ENCODE data around the gene ARHGAP26. TPM values are rescaled to one million over a fixed set of nuclear protein-coding genes. Genes with fewer than 3 reads are reported as not detected.

ARHGAP26 gene
- polyA plus RNA-seq, 1 donor from 2014 or later, result 0.83 TPM

GRCh38 chr5:142763701-142764100, 6.5 kb upstream of the ARHGAP26 start:
- H3K9me2 ChIP-seq (ENCODE audit: insufficient read depth, low read length), result no peaks in the 10 kb centered on the region
- H3K9ac ChIP-seq (ENCODE audit: low read length), result no peak overlapping the region
- no peak overlapping the region for H3K4me2 ChIP-seq (ENCODE audit: low read length)
- no peak overlapping the region for H3K27ac ChIP-seq (ENCODE audit: low read length)
- H4K20me1 ChIP-seq (ENCODE audit: insufficient read depth), result no peaks in the 10 kb centered on the region
- no peaks in the 10 kb centered on the region for H3K9me3 ChIP-seq (ENCODE audit: low read length)
- H3F3A ChIP-seq (ENCODE audit: insufficient read depth, low read length, poor library complexity, severe bottlenecking), result no peaks in the 10 kb centered on the region
- no peaks in the 10 kb centered on the region for H3K79me2 ChIP-seq (replicated peaks; ENCODE audit: insufficient read depth, low read length)
- no peak for TF ChIP-seq TAF1 (IDR thresholded peaks at IDR 0.05; ENCODE audit: low read depth)
- TF ChIP-seq SMC3 (conservative IDR thresholded peaks at IDR 0.05; ENCODE audit: poor library complexity), result no peak
- no peak for TF ChIP-seq EP300 (conservative IDR thresholded peaks at IDR 0.05; ENCODE audit: poor library complexity, severe bottlenecking)
- no peak for TF ChIP-seq POLR2AphosphoS5 (IDR thresholded peaks at IDR 0.05)
- no peak for TF ChIP-seq MXI1 (conservative IDR thresholded peaks at IDR 0.05; ENCODE audit: poor library complexity, severe bottlenecking)
- TF ChIP-seq EZH2 (IDR thresholded peaks at IDR 0.05; ENCODE audit: borderline replicate concordance, insufficient read depth, low read length, poor library complexity, severe bottlenecking), result no peak
- no peak for TF ChIP-seq CTCF (IDR thresholded peaks at IDR 0.05; ENCODE audit: poor library complexity, severe bottlenecking)
- no peak for TF ChIP-seq RAD21 (conservative IDR thresholded peaks at IDR 0.05)
- no peak for TF ChIP-seq REST (IDR thresholded peaks at IDR 0.05; ENCODE audit: borderline replicate concordance)
- H3K36me3 ChIP-seq (ENCODE audit: insufficient read depth, low read length), result no peaks in the 10 kb centered on the region
- no peak overlapping the region for H2AFZ ChIP-seq (ENCODE audit: low read depth, low read length)
- H3K4me3 ChIP-seq (ENCODE audit: low read length), result no peak overlapping the region
- H3K27me3 ChIP-seq (ENCODE audit: insufficient read depth, low read depth, low read length), result no peaks in the 10 kb centered on the region

GRCh38 chr5:142767178-142767577, 3.0 kb upstream of the ARHGAP26 start:
- Histone ChIP-seq H3K9me3 (ENCODE audit: low read length) (no peaks in the 10 kb centered on the region), H3K79me2 (replicated peaks; ENCODE audit: insufficient read depth, low read length) (no peaks in the 10 kb centered on the region), H3K36me3 (ENCODE audit: insufficient read depth, low read length) (no peaks in the 10 kb centered on the region), H3K4me2 (ENCODE audit: low read length) (no peak overlapping the region), H3K27me3 (ENCODE audit: insufficient read depth, low read depth, low read length) (peaks cover 7% of the 10 kb centered on the region), H3K9ac (ENCODE audit: low read length) (no peak overlapping the region), H4K20me1 (ENCODE audit: insufficient read depth) (no peaks in the 10 kb centered on the region), H3K27ac (ENCODE audit: low read length) (no peak overlapping the region), H3K9me2 (ENCODE audit: insufficient read depth, low read length) (no peaks in the 10 kb centered on the region), H3F3A (ENCODE audit: insufficient read depth, low read length, poor library complexity, severe bottlenecking) (no peaks in the 10 kb centered on the region), H3K4me3 (ENCODE audit: low read length) (no peak overlapping the region), H2AFZ (ENCODE audit: low read depth, low read length) (no peak overlapping the region)
- no peak for TF ChIP-seq MXI1 (conservative IDR thresholded peaks at IDR 0.05; ENCODE audit: poor library complexity, severe bottlenecking)
- no peak for TF ChIP-seq TAF1 (IDR thresholded peaks at IDR 0.05; ENCODE audit: low read depth)
- no peak for TF ChIP-seq RAD21 (conservative IDR thresholded peaks at IDR 0.05)
- no peak for TF ChIP-seq SMC3 (conservative IDR thresholded peaks at IDR 0.05; ENCODE audit: poor library complexity)
- TF ChIP-seq POLR2AphosphoS5 (IDR thresholded peaks at IDR 0.05), result no peak
- TF ChIP-seq REST (IDR thresholded peaks at IDR 0.05; ENCODE audit: borderline replicate concordance), result no peak
- no peak for TF ChIP-seq EZH2 (IDR thresholded peaks at IDR 0.05; ENCODE audit: borderline replicate concordance, insufficient read depth, low read length, poor library complexity, severe bottlenecking)
- TF ChIP-seq EP300 (conservative IDR thresholded peaks at IDR 0.05; ENCODE audit: poor library complexity, severe bottlenecking), result no peak
- no peak for TF ChIP-seq CTCF (IDR thresholded peaks at IDR 0.05; ENCODE audit: poor library complexity, severe bottlenecking)
